Thyroid gland (tissue), 4 donors: ENCODE data around the gene ARMC2.
"Not testable (repeated sequence)": the region's sequence is repeated elsewhere in the genome, so short reads cannot be mapped to it uniquely, and the experiment has no call there.

ENCODE experiments used
- POLR2A ChIP-seq, 2 donors: fragments of 450-650 bp; IDR thresholded peaks; one replicate each; pipeline ENCODE4 v1.6.1; 2017; ENCODE audit warnings: antibody characterized with exemption in 2 of 2, mild to moderate bottlenecking in 2 of 2, moderate library complexity in 1 of 2
- TF ChIP-seq, protein P1 (sequence below), 6 experiments: fragments of 200-600 bp in 3 of 6; fragments of 450-650 bp in 3 of 6; sonication (generic) in 3 of 6; IDR thresholded peaks; one replicate each; pipeline ENCODE4 v1.5.1; 2016 to 2019; ENCODE audit warnings: antibody characterized with exemption in 6 of 6, mild to moderate bottlenecking in 2 of 6, inconsistent platforms in 1 of 6, moderate library complexity in 1 of 6

- TF ChIP-seq, protein P1, sequence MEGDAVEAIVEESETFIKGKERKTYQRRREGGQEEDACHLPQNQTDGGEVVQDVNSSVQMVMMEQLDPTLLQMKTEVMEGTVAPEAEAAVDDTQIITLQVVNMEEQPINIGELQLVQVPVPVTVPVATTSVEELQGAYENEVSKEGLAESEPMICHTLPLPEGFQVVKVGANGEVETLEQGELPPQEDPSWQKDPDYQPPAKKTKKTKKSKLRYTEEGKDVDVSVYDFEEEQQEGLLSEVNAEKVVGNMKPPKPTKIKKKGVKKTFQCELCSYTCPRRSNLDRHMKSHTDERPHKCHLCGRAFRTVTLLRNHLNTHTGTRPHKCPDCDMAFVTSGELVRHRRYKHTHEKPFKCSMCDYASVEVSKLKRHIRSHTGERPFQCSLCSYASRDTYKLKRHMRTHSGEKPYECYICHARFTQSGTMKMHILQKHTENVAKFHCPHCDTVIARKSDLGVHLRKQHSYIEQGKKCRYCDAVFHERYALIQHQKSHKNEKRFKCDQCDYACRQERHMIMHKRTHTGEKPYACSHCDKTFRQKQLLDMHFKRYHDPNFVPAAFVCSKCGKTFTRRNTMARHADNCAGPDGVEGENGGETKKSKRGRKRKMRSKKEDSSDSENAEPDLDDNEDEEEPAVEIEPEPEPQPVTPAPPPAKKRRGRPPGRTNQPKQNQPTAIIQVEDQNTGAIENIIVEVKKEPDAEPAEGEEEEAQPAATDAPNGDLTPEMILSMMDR (IDR thresholded peaks at IDR 0.05), result not testable (repeated sequence)
- not testable (repeated sequence) for TF ChIP-seq POLR2A (IDR thresholded peaks at IDR 0.05)
Measured at GRCh38 chr6:108817276-108817675, 30.9 kb upstream of the ARMC2 start.
